Activated CD8-positive, alpha-beta memory T cell treated with anti-CD3 and anti-CD28 coated beads, Interleukin-2, amount 10 ng/mL, durations not matched to agents 7 days and 5 days (primary cell): Measurements from ENCODE around the gene MRPL52. TPM values are rescaled to one million over a fixed set of nuclear protein-coding genes. Genes with fewer than 3 reads are reported as not detected.
"Not testable (repeated sequence)": the region's sequence is repeated elsewhere in the genome, so short reads cannot be mapped to it uniquely, and the experiment has no call there.

ENCODE experiments used
- ATAC-seq: fragments of 150-1000 bp; cut with Tn5 transposase; one replicate; pipeline ENCODE4 v1.10.0; 2021; ENCODE audit warnings: moderate library complexity
- CTCF ChIA-PET: fragments of 350-600 bp; sonication (Branson Sonifier 250); formaldehyde crosslinking; loops from one replicate; lab custom pipeline; 2021; ENCODE audit warnings: antibody characterized with exemption; lab: Charles Lee
- DNase-seq: peaks from one replicate; pipeline ENCODE4 v3.0.0-alpha.2; 2020
- H3K27ac Mint-ChIP-seq: one replicate; pipeline ENCODE4 v1.8.0; 2021; ENCODE audit warnings: mild to moderate bottlenecking, mixed read lengths
- H3K27me3 Mint-ChIP-seq: one replicate; pipeline ENCODE4 v1.8.0; 2021; ENCODE audit warnings: mixed read lengths
- H3K36me3 Mint-ChIP-seq: one replicate; pipeline ENCODE4 v1.8.0; 2021; ENCODE audit warnings: mild to moderate bottlenecking, mixed read lengths
- H3K4me1 Mint-ChIP-seq: one replicate; pipeline ENCODE4 v1.8.0; 2021; ENCODE audit warnings: mixed read lengths
- H3K4me3 Mint-ChIP-seq: one replicate; pipeline ENCODE4 v1.8.0; 2021; ENCODE audit warnings: mild to moderate bottlenecking, moderate library complexity, mixed read lengths
- H3K9me3 Mint-ChIP-seq: one replicate; pipeline ENCODE4 v1.8.0; 2022; ENCODE audit warnings: low read depth, mixed read lengths
- total RNA-seq, 2 experiments: library from RNA; stranded (reverse); gene quantifications; one replicate each; pipeline ENCODE4 v1.2.3, GENCODE V29; 2021

The MRPL52 gene
- total RNA-seq, 2 experiments from 2014 or later, result 107 to 147 TPM

DNA sequence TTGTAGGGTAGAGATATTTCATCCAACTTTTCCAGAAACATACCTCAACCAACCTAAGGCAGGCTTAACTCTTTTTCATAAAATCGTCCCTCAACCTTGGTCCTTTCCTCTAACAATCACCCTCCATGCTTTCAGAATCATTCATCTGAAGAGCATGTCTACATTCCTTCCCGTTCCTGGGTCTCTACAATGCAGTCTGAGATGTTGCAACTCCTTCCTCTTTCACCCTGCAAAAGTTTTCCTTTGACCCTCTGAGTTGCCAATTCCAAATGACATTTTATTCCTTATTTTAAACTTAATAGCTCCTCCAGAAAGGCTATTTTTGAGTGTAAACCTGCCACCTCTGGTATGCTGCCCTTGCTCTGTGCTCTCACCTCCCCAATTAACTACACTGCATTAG, 31.2 kb upstream of the MRPL52 start:
- no peaks in the 10 kb centered on the region for H3K9me3 Mint-ChIP-seq
- peaks cover 59% of the 10 kb centered on the region for H3K27me3 Mint-ChIP-seq
- DNase-seq (no peak), ATAC-seq (no peak)
- H3K27ac Mint-ChIP-seq, result no peak overlapping the region
- no peaks in the 10 kb centered on the region for H3K36me3 Mint-ChIP-seq
- CTCF ChIA-PET, result no interaction called here
- H3K4me3 Mint-ChIP-seq, result no peak overlapping the region
- H3K4me1 Mint-ChIP-seq, result peaks cover 1% of the 10 kb centered on the region

DNA sequence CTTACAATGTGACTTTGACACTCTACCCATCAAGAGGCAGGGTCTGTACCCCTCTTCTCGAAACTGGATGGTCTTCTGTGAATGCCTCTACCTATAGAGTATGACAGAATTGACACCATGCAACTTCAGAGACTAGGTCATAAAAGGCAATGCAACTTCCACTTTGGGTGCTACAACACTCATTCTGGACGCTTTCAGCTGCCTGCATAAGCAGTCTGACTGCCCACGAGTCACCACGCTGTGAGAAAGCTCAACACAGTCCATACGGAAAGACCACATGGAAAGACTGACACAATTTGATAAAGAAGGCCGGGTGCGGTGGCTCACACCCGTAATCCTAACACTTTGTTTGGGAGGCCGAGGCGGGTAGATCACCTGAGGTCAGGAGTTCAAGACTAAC, 29.3 kb upstream of the MRPL52 start:
- Mint-ChIP-seq H3K27me3 (peaks cover 62% of the 10 kb centered on the region), H3K4me3 (no peak overlapping the region), H3K27ac (no peak overlapping the region), H3K9me3 (no peaks in the 10 kb centered on the region), H3K36me3 (no peaks in the 10 kb centered on the region), H3K4me1 (peaks cover 1% of the 10 kb centered on the region)
- ATAC-seq (no peak), DNase-seq (no peak)
- CTCF ChIA-PET, result no interaction called here

DNA sequence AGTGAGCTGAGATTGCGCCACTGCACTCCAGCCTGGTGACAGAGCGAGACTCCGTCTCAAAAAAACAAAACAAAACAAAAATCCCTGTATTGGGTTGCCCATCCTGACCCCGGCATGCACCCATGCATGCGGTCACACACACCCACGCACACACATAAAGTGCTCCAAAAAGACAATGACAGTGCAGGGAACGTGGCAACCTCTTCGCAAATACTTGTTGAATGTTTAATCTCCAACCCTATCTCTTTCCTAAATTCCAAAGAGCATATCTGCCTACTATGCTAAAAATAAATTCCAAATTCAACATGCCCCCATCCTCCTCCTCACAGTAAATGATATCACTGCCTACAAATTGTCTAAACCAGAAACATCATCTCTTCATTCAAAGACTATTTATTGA, 28.0 kb upstream of the MRPL52 start:
- peaks cover 1% of the 10 kb centered on the region for H3K4me1 Mint-ChIP-seq
- no peaks in the 10 kb centered on the region for H3K36me3 Mint-ChIP-seq
- CTCF ChIA-PET, result no interaction called here
- H3K27ac Mint-ChIP-seq, result no peak overlapping the region
- H3K27me3 Mint-ChIP-seq, result peaks cover 52% of the 10 kb centered on the region
- no peak for ATAC-seq
- no peaks in the 10 kb centered on the region for H3K9me3 Mint-ChIP-seq
- H3K4me3 Mint-ChIP-seq, result no peak overlapping the region
- no peak for DNase-seq

DNA sequence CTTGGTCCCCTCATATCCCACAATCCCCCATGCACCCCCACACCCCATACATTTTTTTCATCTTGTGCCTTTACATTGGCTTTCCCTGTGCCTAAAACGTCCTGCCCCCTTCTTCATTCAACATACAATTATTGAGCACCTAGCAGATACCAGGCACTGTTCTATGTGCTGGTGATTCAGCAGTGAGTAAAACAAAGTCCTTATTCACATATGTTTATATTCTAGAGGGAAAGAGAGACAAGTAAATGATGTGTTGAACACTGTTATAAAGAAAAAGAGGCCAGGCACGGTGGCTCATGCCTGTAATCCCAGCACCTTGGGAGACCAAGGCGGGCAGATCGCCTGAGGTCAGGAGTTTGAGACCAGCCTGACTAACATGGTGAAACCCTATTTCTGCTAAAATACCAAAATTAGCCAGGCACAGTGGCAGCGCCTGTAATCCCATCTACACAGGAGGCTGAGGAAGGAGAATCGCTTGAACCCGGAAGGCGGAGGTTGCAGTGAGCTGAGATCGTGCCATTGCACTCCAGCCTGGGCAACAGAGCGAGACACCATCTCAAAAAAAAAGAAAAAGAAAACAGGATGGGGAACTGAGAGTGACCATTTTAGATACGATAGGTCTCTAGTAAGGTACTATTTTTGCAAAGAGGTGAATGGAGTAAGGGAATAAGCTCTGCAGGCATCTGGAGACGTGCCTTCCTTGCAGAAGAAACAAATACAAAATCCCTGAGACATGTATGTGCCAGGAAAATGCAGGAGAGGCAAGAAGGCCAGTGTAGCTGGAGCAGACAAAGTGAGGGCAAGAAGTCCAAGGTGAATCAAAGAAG, 26.6 kb upstream of the MRPL52 start:
- ATAC-seq, result no peak
- Mint-ChIP-seq H3K4me1 (peaks cover 1% of the 10 kb centered on the region), H3K36me3 (no peaks in the 10 kb centered on the region), H3K27me3 (peaks cover 52% of the 10 kb centered on the region), H3K4me3 (no peak overlapping the region), H3K9me3 (no peaks in the 10 kb centered on the region), H3K27ac (no peak overlapping the region)
- CTCF ChIA-PET, result interaction anchor here (0.7 to 1.1 kb wide), 2 partner anchors 11 to 70 kb away, joined by 3 read pairs; no protein-coding TSS in a partner anchor
- no peak for DNase-seq

DNA sequence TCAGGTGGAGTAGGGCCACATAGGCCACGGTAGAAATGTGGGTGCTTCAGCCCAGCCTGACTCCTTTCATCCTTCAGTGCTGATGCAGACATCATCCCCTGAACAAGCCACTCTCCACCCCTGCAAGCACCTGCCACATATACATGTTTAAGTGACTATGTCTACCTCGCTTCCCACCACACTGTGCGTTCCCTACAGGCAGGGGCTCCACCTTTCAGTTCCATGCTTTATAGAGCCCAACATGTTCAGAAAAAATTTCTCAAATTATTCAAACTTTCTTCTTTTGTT, 26.1 kb upstream of the MRPL52 start:
- H3K27ac Mint-ChIP-seq, result no peak overlapping the region
- no peak for ATAC-seq
- H3K9me3 Mint-ChIP-seq, result no peaks in the 10 kb centered on the region
- peaks cover 1% of the 10 kb centered on the region for H3K4me1 Mint-ChIP-seq
- H3K27me3 Mint-ChIP-seq, result peaks cover 50% of the 10 kb centered on the region
- no peak overlapping the region for H3K4me3 Mint-ChIP-seq
- H3K36me3 Mint-ChIP-seq, result no peaks in the 10 kb centered on the region
- no peak for DNase-seq
- CTCF ChIA-PET, result interaction anchor here (0.7 to 1.1 kb wide), 2 partner anchors 11 to 69 kb away, joined by 3 read pairs; no protein-coding TSS in a partner anchor

DNA sequence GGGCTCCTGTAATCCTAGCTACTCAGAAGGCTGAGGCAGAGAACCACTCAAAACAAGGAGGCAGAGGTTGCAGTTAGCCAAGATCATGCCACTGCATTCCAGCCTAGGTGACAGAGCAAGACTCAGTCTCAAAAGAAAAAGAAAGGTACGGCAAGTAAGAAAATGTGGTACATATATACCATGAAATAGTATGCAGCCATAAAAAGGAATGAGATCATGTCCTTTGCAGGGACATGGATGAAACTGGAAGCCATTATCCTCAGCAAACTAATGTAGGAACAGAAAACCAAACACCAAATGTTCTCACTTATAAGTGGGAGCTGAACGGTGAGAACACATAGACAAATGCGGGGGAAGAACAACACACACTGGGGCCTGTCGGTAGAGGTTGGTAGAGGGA, 24.5 kb upstream of the MRPL52 start:
- DNase-seq, H3K36me3 Mint-ChIP-seq, H3K4me1 Mint-ChIP-seq, CTCF ChIA-PET, H3K27ac Mint-ChIP-seq, H3K4me3 Mint-ChIP-seq, ATAC-seq, H3K9me3 Mint-ChIP-seq: not testable (repeated sequence)
- H3K27me3 Mint-ChIP-seq, result peaks cover 38% of the 10 kb centered on the region

DNA sequence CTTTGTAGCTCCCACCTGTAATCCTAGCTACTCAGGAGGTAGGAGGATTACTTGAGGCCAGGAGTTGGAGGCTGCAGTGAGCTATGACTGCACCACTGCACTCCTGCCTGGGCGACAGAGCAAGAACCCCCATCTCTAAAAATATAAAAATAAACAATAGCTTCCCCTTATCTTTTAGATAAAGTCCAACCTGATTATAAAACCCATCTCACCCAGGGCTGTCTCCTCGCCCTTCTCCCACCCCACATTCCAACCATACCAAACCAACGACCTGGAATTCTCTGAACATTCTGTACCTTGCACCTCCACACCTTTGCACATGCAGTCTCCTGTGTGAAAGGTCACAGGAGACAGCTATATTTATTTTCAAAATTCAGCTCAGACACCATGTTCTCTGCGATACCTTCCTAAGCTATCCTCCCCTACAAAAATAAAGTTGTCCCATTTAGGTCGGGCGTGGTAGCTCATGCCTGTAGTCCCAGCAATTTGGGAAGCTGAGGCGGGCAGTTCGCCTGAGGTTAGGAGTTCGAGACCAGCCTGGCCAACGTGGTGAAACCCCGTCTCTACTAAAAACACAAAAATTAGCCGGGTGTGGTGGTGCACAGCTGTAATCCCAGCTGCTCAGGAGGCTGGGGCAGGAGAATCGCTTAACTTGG, 22.1 kb upstream of the MRPL52 start:
- H3K4me3 Mint-ChIP-seq, result no peak overlapping the region

DNA sequence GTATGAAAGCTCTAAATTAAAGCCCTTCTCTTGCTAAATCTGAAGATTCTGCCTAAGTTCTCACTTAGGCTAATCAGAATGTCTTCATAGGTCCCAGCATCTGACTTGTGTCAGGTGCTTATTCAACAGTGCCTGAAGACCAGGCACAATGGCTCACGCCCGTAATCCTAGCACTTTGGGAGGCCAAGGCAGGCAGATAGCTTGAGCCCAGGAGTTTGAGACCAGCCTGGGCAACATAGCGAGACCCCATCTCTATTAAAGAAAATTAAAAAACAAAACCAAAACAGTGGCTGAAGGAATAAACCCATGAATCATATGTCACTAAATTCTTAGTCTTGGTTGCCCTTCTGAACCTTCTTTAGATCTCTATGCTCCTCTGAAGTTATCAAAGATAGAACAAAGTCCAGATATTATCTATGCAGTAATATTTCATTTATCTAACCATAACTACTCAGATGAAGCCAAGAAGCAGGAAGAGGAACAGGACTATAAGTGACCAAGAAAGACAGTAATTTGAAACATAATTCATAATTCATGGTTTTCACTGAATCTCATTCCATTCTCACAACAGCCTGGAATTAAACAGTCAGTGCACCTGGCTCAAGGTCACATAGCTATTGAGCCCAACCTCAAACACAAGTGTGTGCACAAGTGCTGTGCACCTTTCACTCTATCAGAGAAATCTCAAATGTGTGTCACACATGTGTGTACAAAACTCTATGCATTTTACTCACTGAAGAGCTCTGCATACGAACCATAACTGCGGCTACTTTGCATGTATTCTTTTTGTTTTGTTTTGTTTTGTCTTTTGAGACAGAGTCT, 21.1 kb upstream of the MRPL52 start:
- Mint-ChIP-seq H3K9me3 (no peaks in the 10 kb centered on the region), H3K27me3 (peaks cover 20% of the 10 kb centered on the region), H3K36me3 (no peaks in the 10 kb centered on the region), H3K4me1 (peaks cover 4% of the 10 kb centered on the region), H3K4me3 (no peak overlapping the region), H3K27ac (no peak overlapping the region)
- ATAC-seq, result no peak
- no peak for DNase-seq
- CTCF ChIA-PET, result interaction anchor here (1.0 to 2.0 kb wide), 4 partner anchors 11 to 46 kb away, joined by 3 to 5 read pairs (median 4); no protein-coding TSS in a partner anchor

More for the DNA sequence above, 22.1 kb upstream of the MRPL52 start:
- no peak for ATAC-seq
- DNase-seq, result no peak
- peaks cover 4% of the 10 kb centered on the region for H3K4me1 Mint-ChIP-seq
- no peak overlapping the region for H3K27ac Mint-ChIP-seq
- H3K27me3 Mint-ChIP-seq, result peaks cover 28% of the 10 kb centered on the region
- no peaks in the 10 kb centered on the region for H3K36me3 Mint-ChIP-seq
- CTCF ChIA-PET, result interaction anchor here (0.8 to 1.5 kb wide), 3 partner anchors 12 to 47 kb away, joined by 4 read pairs; no protein-coding TSS in a partner anchor
- no peaks in the 10 kb centered on the region for H3K9me3 Mint-ChIP-seq

DNA sequence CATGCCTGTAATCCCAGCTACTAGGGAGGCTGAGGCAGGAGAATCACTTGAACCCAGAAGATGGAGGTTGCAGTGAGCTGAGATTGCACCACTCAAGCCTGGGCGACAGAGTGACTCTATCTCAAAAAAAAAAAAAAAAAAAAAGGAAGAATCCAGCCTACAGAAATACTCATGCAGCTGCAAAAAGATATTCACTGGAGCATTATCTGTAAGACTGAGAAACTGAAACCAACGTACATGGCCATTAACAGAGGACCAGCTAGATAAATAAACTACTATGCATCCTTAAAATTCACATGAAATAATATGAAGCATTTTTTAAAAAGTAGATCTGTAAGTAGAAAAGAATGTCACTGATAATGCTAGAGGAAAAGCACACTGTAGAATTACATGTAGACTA, 18.0 kb upstream of the MRPL52 start:
- Mint-ChIP-seq H3K36me3 (no peaks in the 10 kb centered on the region), H3K27me3 (peaks cover 17% of the 10 kb centered on the region), H3K9me3 (no peaks in the 10 kb centered on the region), H3K4me3 (no peak overlapping the region), H3K4me1 (peaks cover 7% of the 10 kb centered on the region), H3K27ac (no peak overlapping the region)
- no peak for ATAC-seq
- no peak for DNase-seq
- CTCF ChIA-PET, result interaction anchor here (1.4 to 1.5 kb wide), 2 partner anchors 11 to 41 kb away, joined by 3 to 4 read pairs; no protein-coding TSS in a partner anchor

DNA sequence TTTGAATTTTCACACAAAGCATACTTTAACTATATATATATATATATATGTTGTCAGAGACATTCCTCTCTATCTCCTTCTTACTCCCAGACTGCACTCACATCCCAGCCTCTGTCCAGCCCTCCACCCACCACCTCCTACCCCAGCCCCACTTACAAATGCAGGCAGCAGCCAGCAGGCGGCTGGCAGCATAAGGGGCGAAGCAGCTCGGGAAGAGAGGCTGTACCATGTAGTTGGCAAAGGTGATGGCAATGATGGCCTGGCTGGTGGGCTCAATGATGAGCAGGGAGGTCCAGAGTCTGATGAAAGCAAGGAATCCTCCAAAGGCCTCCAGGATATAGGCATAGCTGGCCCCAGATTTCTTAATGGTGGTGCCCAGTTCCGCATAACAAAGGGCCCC, 16.9 kb upstream of the MRPL52 start:
- Mint-ChIP-seq H3K4me3 (no peak overlapping the region), H3K27ac (no peak overlapping the region), H3K9me3 (no peaks in the 10 kb centered on the region)

DNA sequence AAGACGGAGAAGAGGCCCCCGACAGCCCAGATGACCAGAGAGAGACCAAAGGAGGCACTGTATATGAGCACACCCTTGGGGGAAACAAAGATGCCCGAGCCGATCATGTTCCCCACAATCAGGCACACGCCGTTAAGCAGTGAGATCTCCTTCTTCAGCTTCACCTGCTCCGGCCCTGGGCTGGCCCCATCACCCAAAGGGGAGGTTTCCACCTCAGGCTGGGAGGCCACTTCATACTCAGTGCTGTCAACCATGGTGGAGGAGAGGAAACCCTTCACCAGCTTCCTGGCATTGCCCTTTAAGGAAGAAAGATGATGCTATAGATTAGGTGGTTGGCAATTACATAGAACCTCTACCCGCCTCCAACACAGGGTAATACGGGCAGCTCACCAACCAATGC, 16.5 kb upstream of the MRPL52 start:
- Mint-ChIP-seq H3K36me3 (no peaks in the 10 kb centered on the region), H3K4me3 (no peak overlapping the region), H3K9me3 (no peaks in the 10 kb centered on the region), H3K4me1 (peaks cover 7% of the 10 kb centered on the region), H3K27ac (no peak overlapping the region), H3K27me3 (peaks cover 9% of the 10 kb centered on the region)
- CTCF ChIA-PET, result no interaction called here
- DNase-seq, result no peak
- no peak for ATAC-seq

More for the DNA sequence above, 16.9 kb upstream of the MRPL52 start:
- H3K27me3 Mint-ChIP-seq, result peaks cover 11% of the 10 kb centered on the region
- DNase-seq (no peak), ATAC-seq (no peak)
- CTCF ChIA-PET, result no interaction called here
- H3K36me3 Mint-ChIP-seq, result no peaks in the 10 kb centered on the region
- peaks cover 7% of the 10 kb centered on the region for H3K4me1 Mint-ChIP-seq

DNA sequence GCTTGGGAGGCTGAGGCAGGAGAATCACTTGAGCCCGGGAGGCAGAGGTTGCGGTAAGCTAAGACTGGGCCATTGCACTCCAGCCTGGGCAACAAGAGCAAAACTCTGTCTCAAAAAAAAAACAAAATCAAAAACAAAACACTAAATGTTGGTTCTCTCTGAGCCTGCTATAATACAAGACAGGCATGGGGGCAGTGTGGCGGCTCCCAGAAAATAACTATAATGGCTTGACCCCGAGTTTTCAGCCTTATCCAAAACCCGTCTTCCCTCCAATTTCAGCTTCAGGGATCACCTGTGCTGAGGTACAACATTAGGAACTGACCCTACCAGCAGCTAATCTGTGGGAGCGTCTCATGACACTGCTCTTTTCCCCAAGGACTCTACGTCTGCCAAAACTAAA, 15.3 kb upstream of the MRPL52 start:
- Mint-ChIP-seq H3K27me3 (peaks cover 12% of the 10 kb centered on the region), H3K9me3 (no peaks in the 10 kb centered on the region), H3K4me3 (no peak overlapping the region), H3K27ac (no peak overlapping the region), H3K4me1 (peaks cover 11% of the 10 kb centered on the region), H3K36me3 (no peaks in the 10 kb centered on the region)
- CTCF ChIA-PET, result interaction anchor here (1.1 to 1.7 kb wide), 3 partner anchors 47 to 244 kb away, joined by 3 to 4 read pairs (median 4); no protein-coding TSS in a partner anchor
- DNase-seq (no peak), ATAC-seq (no peak)
